VCaP (cell line): ENCODE measurements around the gene COL17A1.

Experiments used
- H3K27ac ChIP-seq: fragments of 450-650 bp; 2 replicates; pipeline ENCODE4 v1.5.1; 2017
- CTCF ChIP-seq: fragments of 450-650 bp; conservative IDR thresholded peaks from 2 replicates; pipeline ENCODE4 v1.5.1; 2017; ENCODE audit warnings: mild to moderate bottlenecking, moderate library complexity

Gene COL17A1

GRCh38 chr10:104077663-104078151 lies 8.0 kb downstream of the COL17A1 start:
- no peak for TF ChIP-seq CTCF
- H3K27ac ChIP-seq = no peak overlapping the region

- no peak overlapping the region for H3K27ac ChIP-seq
- TF ChIP-seq CTCF = no peak
These were observed 8.4 kb downstream of the COL17A1 start for GRCh38 chr10:104077247-104077646.

- H3K27ac ChIP-seq = no peak overlapping the region
- no peak for TF ChIP-seq CTCF
These were observed 8.9 kb downstream of the COL17A1 start for GRCh38 chr10:104076743-104077160.

GRCh38 chr10:104074505-104074904 lies 11.2 kb downstream of the COL17A1 start:
- no peak overlapping the region for H3K27ac ChIP-seq
- no peak for TF ChIP-seq CTCF

GRCh38 chr10:104072786-104073185 lies 12.9 kb downstream of the COL17A1 start:
- TF ChIP-seq CTCF = no peak

GRCh38 chr10:104069613-104070012 lies 16.1 kb downstream of the COL17A1 start:
- H3K27ac ChIP-seq = no peak overlapping the region
- no peak for TF ChIP-seq CTCF

More at GRCh38 chr10:104072786-104073185, 12.9 kb downstream of the COL17A1 start:
- no peak overlapping the region for H3K27ac ChIP-seq

- TF ChIP-seq CTCF = no peak
- no peak overlapping the region for H3K27ac ChIP-seq
These were observed 18.2 kb downstream of the COL17A1 start for GRCh38 chr10:104067525-104067924.

- no peak for TF ChIP-seq CTCF
- H3K27ac ChIP-seq = no peak overlapping the region
These were observed 18.7 kb downstream of the COL17A1 start for GRCh38 chr10:104066945-104067344.
